HepG2 (cell line): ENCODE measurements around the gene MAML1. TPM values are rescaled to one million over a fixed set of nuclear protein-coding genes. Genes with fewer than 3 reads are reported as not detected.

Experiments
- ATAC-seq: fragments of 200-7000 bp; cut with Tn5 transposase; 3 replicates; pipeline ENCODE4 v1.9.1; 2020; ENCODE audit warnings: mild to moderate bottlenecking, moderate library complexity
- BruUV-seq: library from RNA; stranded (reverse); fragments of 400-500 nt; replicated peaks from 2 replicates; lab custom pipeline; 2021; lab: Mats Ljungman, UMichigan
- CTCF ChIA-PET: fragments of 300-600 bp; formaldehyde crosslinking; extraction: SDS; loops from one replicate; lab custom pipeline; 2021; ENCODE audit warnings: low total read pairs, inconsistent platforms, low intra/inter-chr PET ratio; lab: Yijun Ruan, JAX
- POLR2A ChIA-PET: fragments of 350-600 bp; sonication (Branson Sonifier 250); formaldehyde crosslinking; loops from one replicate; lab custom pipeline; 2020; ENCODE audit warnings: antibody characterized with exemption, inconsistent platforms; lab: Yijun Ruan, JAX
- DNase-seq: peaks from one replicate; pipeline ENCODE4 v3.0.0-alpha.2; 2015; ENCODE audit warnings: low spot score
- FAIRE-seq: peaks from 3 replicates; lab custom pipeline; 2011; peaks lifted over from hg19 to GRCh38; lab: Jason Lieb, UNC
- H2AFZ ChIP-seq: one replicate; pipeline ENCODE4 v1.6.1; 2011; ENCODE audit warnings: low read length, inconsistent platforms
- H3K27ac ChIP-seq: fragments of 300-600 bp; 3 replicates; pipeline ENCODE4 v1.8.0; 2011; ENCODE audit warnings: mixed run types, mild to moderate bottlenecking, mixed read lengths, low read length, inconsistent platforms; ENCODE audit not compliant: insufficient read depth; ENCODE audit errors: extremely low read length
- H3K27me3 ChIP-seq, 2 experiments: fragments of 200-600 bp in 1 of 2; 2 replicates in 1 of 2; 3 replicates in 1 of 2; pipeline versions ENCODE4 v1.6.0 to v1.8.0; 2011; ENCODE audit warnings: low read length in 2 of 2, mild to moderate bottlenecking in 2 of 2, moderate library complexity in 2 of 2, inconsistent platforms in 1 of 2; ENCODE audit not compliant: insufficient read depth in 2 of 2, control insufficient read depth in 1 of 2
- H3K36me3 ChIP-seq, 2 experiments: fragments of 200-600 bp in 1 of 2; replicated peaks in 1 of 2; 2 replicates in 1 of 2; 3 replicates in 1 of 2; pipeline versions ENCODE4 v1.5.1 to v1.8.0; 2011; ENCODE audit warnings: low read length in 2 of 2, inconsistent platforms in 1 of 2; ENCODE audit not compliant: insufficient read depth in 2 of 2, control insufficient read depth in 1 of 2
- H3K4me1 ChIP-seq: 2 replicates; pipeline ENCODE4 v1.5.1; 2012; ENCODE audit warnings: low read length, inconsistent platforms; ENCODE audit not compliant: insufficient read depth
- H3K4me2 ChIP-seq: 2 replicates; pipeline ENCODE4 v1.6.0; 2011; ENCODE audit warnings: low read depth, low read length, inconsistent platforms
- H3K4me3 ChIP-seq, 3 experiments: fragments of 200-600 bp in 1 of 3; sonication (generic), shearing (Covaris generic) in 1 of 3; replicated peaks in 1 of 3; 2 replicates each; pipeline ENCODE4 v1.5.1; 2011 to 2016; ENCODE audit warnings: low read length in 3 of 3, inconsistent platforms in 2 of 3, low read depth in 2 of 3, mild to moderate bottlenecking in 2 of 3, control low read depth in 1 of 3, mixed read lengths in 1 of 3; ENCODE audit not compliant: insufficient read depth in 1 of 3
- H3K79me2 ChIP-seq: one replicate; pipeline ENCODE4 v1.6.1; 2011; ENCODE audit warnings: low read length, inconsistent platforms; ENCODE audit not compliant: insufficient read depth
- H3K9ac ChIP-seq: 2 replicates; pipeline ENCODE4 v1.6.0; 2011; ENCODE audit warnings: mild to moderate bottlenecking, low read depth, low read length, inconsistent platforms; ENCODE audit not compliant: insufficient read depth
- H3K9me3 ChIP-seq: 2 replicates; pipeline ENCODE4 v1.5.1; 2012; ENCODE audit warnings: mild to moderate bottlenecking, low read length
- H4K20me1 ChIP-seq: 2 replicates; pipeline ENCODE4 v1.6.0; 2011; ENCODE audit warnings: inconsistent platforms, mild to moderate bottlenecking, low read length, moderate library complexity; ENCODE audit not compliant: insufficient read depth
- BRCA1 ChIP-seq: sonication (generic); formaldehyde crosslinking; IDR thresholded peaks from 2 replicates; pipeline ENCODE4 v1.4.0; 2020; ENCODE audit warnings: missing genetic modification reagents
- NFAT5 ChIP-seq: sonication (generic); formaldehyde crosslinking; IDR thresholded peaks from 2 replicates; pipeline ENCODE4 v1.4.0; 2020; ENCODE audit warnings: missing genetic modification reagents
- WGBS: methylation state at CpG from one replicate; pipeline ENCODE4 v1.1.6; 2017; ENCODE audit warnings: low lambda C conversion rate; 5-methylcytosine and 5-hydroxymethylcytosine counted together
- in situ Hi-C: cut with HindIII; loops from 2 replicates; pipeline ENCODE4 v1.10.0; 2017; ENCODE audit warnings: low pct_unique_long_range_greater_than_20kb; ENCODE audit not compliant: extremely low pct_ligation_motif_present
- intact Hi-C: fragments of 100-400 bp; cut with micrococcal nuclease; formaldehyde crosslinking; loops from one replicate; pipeline ENCODE4 v1.10.0; 2022; ENCODE audit not compliant: unreplicated experiment
- polyA plus RNA-seq, 8 experiments: library from polyadenylated mRNA; depleted of rRNA in 3 of 8; stranded (reverse) in 7 of 8; unstranded in 1 of 8; fragments of >200 nt; fragmentation: Illumina TruSeq in 4 of 8; extraction: Trizol in 4 of 8; gene quantifications; 2 replicates each; pipeline versions ENCODE4 v1.2.1 to v1.2.3, GENCODE V29; 2011 to 2016; ENCODE audit warnings: low read depth in 4 of 8, missing spikeins in 1 of 8, mixed read lengths in 1 of 8; ENCODE audit not compliant: insufficient read depth in 1 of 8
- total RNA-seq, 5 experiments: library from RNA; depleted of rRNA; stranded (reverse); fragments of >200 nt; fragmentation: Illumina TruSeq; extraction: Trizol; gene quantifications; 2 replicates each; pipeline ENCODE4 v1.2.3, GENCODE V29; 2016; ENCODE audit warnings: low read depth in 1 of 5
- TF ChIP-seq, protein P1 (sequence below): sonication (generic); formaldehyde crosslinking; IDR thresholded peaks from 2 replicates; pipeline ENCODE4 v1.4.0; 2020; ENCODE audit warnings: missing genetic modification reagents

Gene MAML1
- total and polyA plus RNA-seq, 2 of the 13 experiments (the other 11 are each of a cell fraction or from before 2014, with no cell fraction given) = 10.0 to 10.8 TPM

DNA sequence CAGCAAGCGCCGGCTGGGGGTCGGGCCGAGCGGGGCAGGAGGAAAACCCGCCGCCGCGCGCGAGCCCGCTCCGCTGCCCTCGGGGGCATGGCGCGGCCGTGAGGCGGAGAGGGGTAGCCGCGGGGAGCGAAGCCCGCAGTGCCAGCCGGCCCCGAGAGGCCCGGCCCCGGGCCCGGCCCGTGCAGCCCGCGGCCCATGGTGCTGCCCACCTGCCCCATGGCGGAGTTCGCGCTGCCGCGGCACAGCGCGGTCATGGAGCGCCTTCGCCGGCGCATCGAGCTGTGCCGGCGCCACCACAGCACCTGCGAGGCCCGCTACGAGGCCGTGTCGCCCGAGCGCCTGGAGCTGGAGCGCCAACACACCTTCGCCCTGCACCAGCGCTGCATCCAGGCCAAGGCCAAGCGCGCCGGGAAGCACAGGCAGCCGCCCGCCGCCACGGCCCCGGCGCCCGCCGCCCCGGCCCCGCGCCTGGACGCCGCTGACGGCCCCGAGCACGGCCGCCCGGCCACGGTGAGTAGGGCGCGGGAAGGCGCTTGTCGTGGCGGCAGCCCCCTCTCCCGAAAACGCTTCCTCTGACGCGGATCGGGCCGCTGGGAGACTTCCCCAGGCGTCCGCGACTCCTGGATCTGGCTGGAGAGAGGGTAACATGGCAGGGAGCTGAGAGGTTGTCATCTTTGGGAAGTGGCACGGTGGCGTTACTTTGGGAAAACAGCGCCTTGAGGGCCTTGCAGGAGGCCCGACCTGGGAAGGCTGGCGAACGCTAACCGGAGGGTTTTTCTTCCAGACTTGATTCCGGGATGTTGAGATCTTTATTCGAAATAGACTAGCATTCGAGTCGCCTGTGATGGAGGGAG is 523 bp downstream of the MAML1 start (continued):
- TF ChIP-seq NFAT5 (CRISPR knock-in tag) = no peak

- peak overlapping the region; percentile 73 for H3K4me2 ChIP-seq
- intact Hi-C loops (no loop called here), in situ Hi-C loops (no loop called here)
- POLR2A ChIA-PET = interaction anchor here (0.6 to 3.5 kb wide), 5 partner anchors 21 to 110 kb away, joined by 3 to 37 read pairs (median 25); partner anchors contain the start of genes CANX, CBY3 and HNRNPH1
- H3K4me1 ChIP-seq = peaks cover 55% of the 10 kb centered on the region
- BruUV-seq = no TSS peak
- peaks cover 58% of the 10 kb centered on the region for H3K79me2 ChIP-seq
- TF ChIP-seq, protein P1, sequence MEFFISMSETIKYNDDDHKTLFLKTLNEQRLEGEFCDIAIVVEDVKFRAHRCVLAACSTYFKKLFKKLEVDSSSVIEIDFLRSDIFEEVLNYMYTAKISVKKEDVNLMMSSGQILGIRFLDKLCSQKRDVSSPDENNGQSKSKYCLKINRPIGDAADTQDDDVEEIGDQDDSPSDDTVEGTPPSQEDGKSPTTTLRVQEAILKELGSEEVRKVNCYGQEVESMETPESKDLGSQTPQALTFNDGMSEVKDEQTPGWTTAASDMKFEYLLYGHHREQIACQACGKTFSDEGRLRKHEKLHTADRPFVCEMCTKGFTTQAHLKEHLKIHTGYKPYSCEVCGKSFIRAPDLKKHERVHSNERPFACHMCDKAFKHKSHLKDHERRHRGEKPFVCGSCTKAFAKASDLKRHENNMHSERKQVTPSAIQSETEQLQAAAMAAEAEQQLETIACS = no peak
- TF ChIP-seq BRCA1 = no peak
- H2AFZ ChIP-seq = no peak overlapping the region
- H4K20me1 ChIP-seq = peaks cover 28% of the 10 kb centered on the region
- ATAC-seq (no peak), DNase-seq (no peak), FAIRE-seq (peak; percentile 47)
- no peaks in the 10 kb centered on the region for H3K9me3 ChIP-seq
- 0% methylated on average over 2 of the region's 2 CpGs for WGBS
- H3K27me3 ChIP-seq = no peaks in the 10 kb centered on the region
- peak overlapping the region; percentile 88 for H3K27ac ChIP-seq
- H3K9ac ChIP-seq = peak overlapping the region; percentile 97
- H3K36me3 ChIP-seq = peaks cover 3 to 24% of the 10 kb centered on the region in 2 experiments
- CTCF ChIA-PET = no interaction called here
- peak overlapping the region; percentile 93 to 98 (median 96) for H3K4me3 ChIP-seq
These were observed 1.1 kb downstream of the MAML1 start for GRCh38 chr5:179733772-179734126.
